Osteocyte (in vitro differentiated cells): Measurements from ENCODE around the gene HNRNPM. TPM values are rescaled to one million over a fixed set of nuclear protein-coding genes. Genes with fewer than 3 reads are reported as not detected.
"Not testable (repeated sequence)": the region's sequence is repeated elsewhere in the genome, so short reads cannot be mapped to it uniquely, and the experiment has no call there.

Experiments used
- DNase-seq: peaks from one replicate; pipeline ENCODE4 v3.0.0; 2021; ENCODE audit warnings: mixed read lengths; ENCODE audit not compliant: unreplicated experiment; ENCODE audit errors: extremely low spot score
- H3K27ac Mint-ChIP-seq: one replicate; pipeline ENCODE4 v1.8.0; 2021; ENCODE audit warnings: mild to moderate bottlenecking, mixed read lengths; ENCODE audit not compliant: unreplicated experiment
- H3K27me3 Mint-ChIP-seq: one replicate; pipeline ENCODE4 v1.8.0; 2021; ENCODE audit warnings: mixed read lengths; ENCODE audit not compliant: unreplicated experiment
- H3K36me3 Mint-ChIP-seq: one replicate; pipeline ENCODE4 v1.8.0; 2021; ENCODE audit warnings: mixed read lengths; ENCODE audit not compliant: unreplicated experiment
- H3K4me1 Mint-ChIP-seq: one replicate; pipeline ENCODE4 v1.8.0; 2021; ENCODE audit warnings: mixed read lengths; ENCODE audit not compliant: unreplicated experiment
- H3K4me3 Mint-ChIP-seq: one replicate; pipeline ENCODE4 v1.8.0; 2021; ENCODE audit warnings: mild to moderate bottlenecking, moderate library complexity, mixed read lengths; ENCODE audit not compliant: unreplicated experiment
- H3K9me3 Mint-ChIP-seq: one replicate; pipeline ENCODE4 v1.8.0; 2021; ENCODE audit warnings: mixed read lengths; ENCODE audit not compliant: unreplicated experiment
- total RNA-seq: library from RNA; stranded (reverse); gene quantifications from 2 replicates; pipeline ENCODE4 v1.2.1, GENCODE V29; 2021
- TF ChIP-seq, protein P1 (sequence below): fragments of 200-600 bp; sonication (generic); IDR thresholded peaks from 2 replicates; pipeline ENCODE4 v1.5.0; 2021; ENCODE audit warnings: antibody characterized with exemption, mild to moderate bottlenecking, moderate library complexity

Gene HNRNPM
- total RNA-seq, 1 donor from 2014 or later: 156 TPM

DNA sequence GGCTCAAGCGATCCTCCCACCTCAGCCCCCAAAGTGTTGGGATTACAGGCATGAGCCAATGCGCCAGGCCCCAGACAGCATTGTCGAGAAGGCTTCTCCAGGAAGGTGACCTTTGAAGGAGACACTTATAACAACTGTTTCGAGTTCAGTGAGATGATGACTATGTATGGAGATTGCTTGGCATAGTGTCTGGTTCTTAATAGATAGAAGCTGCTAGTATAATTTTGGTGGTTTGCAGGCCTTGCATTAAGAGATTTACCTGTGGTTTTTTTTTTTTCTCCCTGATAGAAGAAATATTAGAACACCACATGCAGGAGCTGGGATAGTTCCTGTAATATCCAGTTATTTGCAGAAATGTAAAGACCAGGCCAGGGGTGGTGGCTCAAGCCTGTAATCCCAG is 28.0 kb upstream of the HNRNPM start:
- no peak for DNase-seq
- Mint-ChIP-seq H3K27ac (no peak overlapping the region), H3K9me3 (no peaks in the 10 kb centered on the region), H3K36me3 (peaks cover 2% of the 10 kb centered on the region), H3K4me1 (peaks cover 17% of the 10 kb centered on the region), H3K4me3 (no peak overlapping the region), H3K27me3 (no peaks in the 10 kb centered on the region)
- TF ChIP-seq, protein P1, sequence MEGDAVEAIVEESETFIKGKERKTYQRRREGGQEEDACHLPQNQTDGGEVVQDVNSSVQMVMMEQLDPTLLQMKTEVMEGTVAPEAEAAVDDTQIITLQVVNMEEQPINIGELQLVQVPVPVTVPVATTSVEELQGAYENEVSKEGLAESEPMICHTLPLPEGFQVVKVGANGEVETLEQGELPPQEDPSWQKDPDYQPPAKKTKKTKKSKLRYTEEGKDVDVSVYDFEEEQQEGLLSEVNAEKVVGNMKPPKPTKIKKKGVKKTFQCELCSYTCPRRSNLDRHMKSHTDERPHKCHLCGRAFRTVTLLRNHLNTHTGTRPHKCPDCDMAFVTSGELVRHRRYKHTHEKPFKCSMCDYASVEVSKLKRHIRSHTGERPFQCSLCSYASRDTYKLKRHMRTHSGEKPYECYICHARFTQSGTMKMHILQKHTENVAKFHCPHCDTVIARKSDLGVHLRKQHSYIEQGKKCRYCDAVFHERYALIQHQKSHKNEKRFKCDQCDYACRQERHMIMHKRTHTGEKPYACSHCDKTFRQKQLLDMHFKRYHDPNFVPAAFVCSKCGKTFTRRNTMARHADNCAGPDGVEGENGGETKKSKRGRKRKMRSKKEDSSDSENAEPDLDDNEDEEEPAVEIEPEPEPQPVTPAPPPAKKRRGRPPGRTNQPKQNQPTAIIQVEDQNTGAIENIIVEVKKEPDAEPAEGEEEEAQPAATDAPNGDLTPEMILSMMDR: no peak

DNA sequence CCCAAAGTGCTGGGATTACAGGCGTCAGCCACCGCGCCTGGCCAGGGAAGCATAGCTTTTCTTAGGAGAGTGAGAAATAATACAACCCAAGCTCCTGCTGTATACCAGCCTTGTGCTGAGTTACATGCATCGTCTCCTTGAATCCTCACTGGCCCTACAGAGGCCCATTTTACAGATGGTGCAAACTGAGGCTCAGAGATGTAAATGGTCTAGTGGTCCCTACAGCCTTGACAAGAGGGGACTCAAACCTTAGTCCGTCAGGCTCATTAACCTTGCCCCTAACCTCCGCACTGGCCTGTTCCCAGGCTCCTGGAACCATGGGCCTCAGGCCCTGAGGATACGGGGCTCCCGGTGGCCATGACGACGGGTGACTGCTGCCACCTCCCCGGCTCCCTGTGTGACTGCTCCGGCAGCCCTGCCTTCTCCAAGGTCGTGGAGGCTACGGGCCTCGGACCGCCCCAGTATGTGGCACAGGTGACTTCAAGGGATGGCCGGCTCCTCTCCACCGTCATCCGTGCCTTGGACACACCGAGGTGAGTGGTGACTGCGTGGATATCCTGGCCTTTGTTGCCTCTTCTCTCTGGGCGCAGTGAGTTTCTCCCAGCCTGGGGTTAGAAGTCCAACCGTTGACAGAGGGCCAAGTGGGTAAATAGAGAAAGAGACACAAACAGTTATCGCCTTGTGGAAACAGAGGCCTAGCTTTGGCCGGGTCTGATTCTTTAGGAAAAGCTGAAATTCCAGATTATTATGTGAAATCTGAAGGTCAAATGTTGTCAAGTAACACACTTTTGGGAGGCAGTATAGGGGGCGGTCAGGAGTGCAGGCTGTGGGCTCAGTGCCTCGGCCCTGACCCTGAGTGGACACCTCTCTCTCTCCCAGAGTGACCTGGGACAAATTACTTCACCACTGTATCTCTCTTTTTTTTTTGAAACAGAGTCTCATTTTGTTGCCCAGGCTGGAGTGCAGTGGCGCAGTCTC is 23.0 kb upstream of the HNRNPM start:
- Mint-ChIP-seq H3K27ac (no peak overlapping the region), H3K4me3 (no peak overlapping the region), H3K27me3 (no peaks in the 10 kb centered on the region), H3K4me1 (peaks cover 29% of the 10 kb centered on the region), H3K9me3 (no peaks in the 10 kb centered on the region), H3K36me3 (peaks cover 11% of the 10 kb centered on the region)
- no peak for DNase-seq
- TF ChIP-seq, protein P1: no peak

DNA sequence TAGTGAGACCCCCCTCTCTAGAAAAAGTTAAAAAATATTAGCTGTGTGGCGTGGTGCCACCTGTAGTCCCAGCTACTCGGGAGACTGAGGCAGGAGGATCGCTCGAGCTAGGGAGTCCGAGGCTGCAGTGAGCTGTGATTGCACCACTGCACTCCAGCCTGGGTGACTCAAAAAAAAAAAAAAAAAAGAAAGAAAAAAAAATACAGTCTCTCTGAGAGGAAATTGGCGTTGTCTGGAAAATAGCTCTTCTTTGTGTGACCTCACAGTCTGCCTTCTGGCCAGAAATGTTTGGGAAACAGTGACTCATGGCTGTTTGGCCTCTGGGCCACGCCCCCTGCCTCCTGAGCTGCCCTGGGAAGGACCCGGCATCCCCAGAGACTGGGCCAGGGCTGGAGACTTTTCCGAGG is 21.0 kb upstream of the HNRNPM start:
- Mint-ChIP-seq H3K27ac (peak overlapping the region; percentile 98), H3K4me3 (peak overlapping the region; percentile 57), H3K36me3 (peaks cover 11% of the 10 kb centered on the region), H3K9me3 (no peaks in the 10 kb centered on the region), H3K27me3 (no peaks in the 10 kb centered on the region), H3K4me1 (peaks cover 26% of the 10 kb centered on the region)
- TF ChIP-seq, protein P1: no peak
- DNase-seq: peak; percentile 94

DNA sequence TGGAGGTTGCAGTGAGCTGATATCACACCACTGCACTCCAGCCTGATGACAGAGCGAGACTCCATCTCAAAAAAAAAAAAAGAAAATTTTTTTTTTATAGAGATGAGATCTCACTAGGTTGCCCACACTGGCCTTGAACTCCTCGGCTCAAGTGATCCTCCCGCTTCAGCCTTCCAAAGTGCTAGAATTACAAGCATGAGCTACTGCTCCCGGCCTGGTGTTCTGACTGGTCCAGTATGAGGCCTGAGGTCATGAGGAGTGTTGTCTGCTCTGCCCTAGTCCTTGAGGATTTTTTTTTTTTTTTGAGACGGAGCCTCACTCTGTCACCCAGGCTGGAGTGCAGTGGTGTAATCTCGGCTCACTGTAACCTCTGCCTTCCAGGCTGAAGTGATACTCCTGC is 19.4 kb upstream of the HNRNPM start:
- not testable (repeated sequence) for H3K9me3 Mint-ChIP-seq, H3K27me3 Mint-ChIP-seq, H3K4me3 Mint-ChIP-seq, DNase-seq
- peak overlapping the region; percentile 27 for H3K27ac Mint-ChIP-seq
- H3K4me1 Mint-ChIP-seq: peaks cover 26% of the 10 kb centered on the region
- peaks cover 11% of the 10 kb centered on the region for H3K36me3 Mint-ChIP-seq

DNA sequence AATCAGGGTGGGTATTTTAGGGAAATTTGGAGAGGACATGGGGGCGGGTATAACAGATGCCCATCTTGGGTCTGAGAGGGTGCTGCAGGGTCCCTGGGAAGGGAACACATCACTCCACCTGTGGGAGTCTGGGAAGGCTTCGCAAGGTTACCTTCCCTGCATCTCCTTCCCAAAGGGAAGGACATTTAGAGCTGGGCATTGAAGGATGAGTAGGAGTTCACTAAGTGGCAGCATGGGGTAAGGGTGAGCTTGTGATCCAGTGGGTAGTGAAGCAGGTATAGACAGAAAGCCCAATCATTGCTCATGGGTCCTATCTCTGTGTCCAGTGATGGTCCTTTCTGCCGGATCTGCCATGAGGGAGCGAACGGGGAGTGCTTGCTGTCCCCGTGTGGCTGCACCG is 18.5 kb upstream of the HNRNPM start:
- peaks cover 26% of the 10 kb centered on the region for H3K4me1 Mint-ChIP-seq
- H3K9me3 Mint-ChIP-seq: no peaks in the 10 kb centered on the region
- no peak for DNase-seq
- H3K36me3 Mint-ChIP-seq: peaks cover 16% of the 10 kb centered on the region
- no peak overlapping the region for H3K4me3 Mint-ChIP-seq
- TF ChIP-seq, protein P1: no peak
- H3K27me3 Mint-ChIP-seq: no peaks in the 10 kb centered on the region
- no peak overlapping the region for H3K27ac Mint-ChIP-seq
